ENCODE results near the gene ARIH2.

ARIH2 gene

GRCh38 chr3:48918388-48919214, at the start of gene ARIH2:
TSS of gene ARIH2 (plus strand) at chr3:48918842. CDS start at chr3:48927559, 8,717 bp downstream.
- peak; percentile 94 for DNase-seq (ENCODE audit: low read depth)
- TF ChIP-seq, protein P1, sequence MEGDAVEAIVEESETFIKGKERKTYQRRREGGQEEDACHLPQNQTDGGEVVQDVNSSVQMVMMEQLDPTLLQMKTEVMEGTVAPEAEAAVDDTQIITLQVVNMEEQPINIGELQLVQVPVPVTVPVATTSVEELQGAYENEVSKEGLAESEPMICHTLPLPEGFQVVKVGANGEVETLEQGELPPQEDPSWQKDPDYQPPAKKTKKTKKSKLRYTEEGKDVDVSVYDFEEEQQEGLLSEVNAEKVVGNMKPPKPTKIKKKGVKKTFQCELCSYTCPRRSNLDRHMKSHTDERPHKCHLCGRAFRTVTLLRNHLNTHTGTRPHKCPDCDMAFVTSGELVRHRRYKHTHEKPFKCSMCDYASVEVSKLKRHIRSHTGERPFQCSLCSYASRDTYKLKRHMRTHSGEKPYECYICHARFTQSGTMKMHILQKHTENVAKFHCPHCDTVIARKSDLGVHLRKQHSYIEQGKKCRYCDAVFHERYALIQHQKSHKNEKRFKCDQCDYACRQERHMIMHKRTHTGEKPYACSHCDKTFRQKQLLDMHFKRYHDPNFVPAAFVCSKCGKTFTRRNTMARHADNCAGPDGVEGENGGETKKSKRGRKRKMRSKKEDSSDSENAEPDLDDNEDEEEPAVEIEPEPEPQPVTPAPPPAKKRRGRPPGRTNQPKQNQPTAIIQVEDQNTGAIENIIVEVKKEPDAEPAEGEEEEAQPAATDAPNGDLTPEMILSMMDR (IDR thresholded peaks at IDR 0.05; ENCODE audit: low read length, missing control alignments) = no peak
- peak within 1 kb of the TSS; percentile 75 for H3K4me3 ChIP-seq (replicated peaks; ENCODE audit: low read depth, low read length)

- H3K4me3 ChIP-seq (replicated peaks; ENCODE audit: low read depth, low read length) = no peak overlapping the region
These were observed 41.0 kb upstream of the ARIH2 start for GRCh38 chr3:48877671-48878070.

DNA sequence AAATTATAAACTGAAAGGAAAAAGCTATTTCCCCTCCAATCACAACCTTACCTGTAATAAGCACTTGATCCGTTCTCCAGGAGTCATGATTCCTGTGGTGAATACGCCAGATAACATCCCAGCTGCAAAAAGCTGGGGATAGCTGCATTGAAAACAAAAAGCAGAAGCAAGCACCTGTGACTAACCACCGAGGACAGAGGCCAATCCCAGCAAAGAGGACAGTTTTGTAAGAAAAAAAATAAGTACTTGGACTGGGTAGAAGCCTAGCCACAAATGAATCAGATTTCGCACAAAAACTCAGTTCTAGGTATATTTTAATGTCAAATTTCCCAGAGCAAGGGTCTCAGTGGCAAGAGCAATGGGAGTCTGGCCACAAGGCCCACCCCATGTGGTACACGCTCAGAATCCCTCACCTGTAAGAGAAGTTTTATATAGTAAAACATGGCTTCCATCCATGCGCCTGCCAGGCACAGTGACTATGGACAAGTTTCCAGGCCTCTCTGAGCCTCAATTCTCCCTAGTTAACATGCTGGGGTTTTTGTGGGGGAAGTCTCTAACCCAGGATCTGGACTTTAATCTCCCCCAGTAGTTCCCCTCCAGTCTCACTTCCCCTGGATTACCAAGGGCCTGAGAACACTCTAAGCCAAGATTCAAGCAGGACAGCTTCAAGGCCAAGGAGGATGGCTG, 39.2 kb upstream of the ARIH2 start:
- no peak overlapping the region for H3K4me3 ChIP-seq (replicated peaks; ENCODE audit: low read depth, low read length)
- no peak for DNase-seq (ENCODE audit: low read depth)
- TF ChIP-seq, protein P1 (IDR thresholded peaks at IDR 0.05; ENCODE audit: low read length, missing control alignments) = no peak

More at GRCh38 chr3:48877671-48878070, 41.0 kb upstream of the ARIH2 start:
- DNase-seq (ENCODE audit: low read depth) = no peak
- TF ChIP-seq, protein P1 (IDR thresholded peaks at IDR 0.05; ENCODE audit: low read length, missing control alignments) = no peak

GRCh38 chr3:48879994-48880377, 38.7 kb upstream of the ARIH2 start:
- DNase-seq (ENCODE audit: low read depth) = no peak
- TF ChIP-seq, protein P1 (IDR thresholded peaks at IDR 0.05; ENCODE audit: low read length, missing control alignments) = no peak

DNA sequence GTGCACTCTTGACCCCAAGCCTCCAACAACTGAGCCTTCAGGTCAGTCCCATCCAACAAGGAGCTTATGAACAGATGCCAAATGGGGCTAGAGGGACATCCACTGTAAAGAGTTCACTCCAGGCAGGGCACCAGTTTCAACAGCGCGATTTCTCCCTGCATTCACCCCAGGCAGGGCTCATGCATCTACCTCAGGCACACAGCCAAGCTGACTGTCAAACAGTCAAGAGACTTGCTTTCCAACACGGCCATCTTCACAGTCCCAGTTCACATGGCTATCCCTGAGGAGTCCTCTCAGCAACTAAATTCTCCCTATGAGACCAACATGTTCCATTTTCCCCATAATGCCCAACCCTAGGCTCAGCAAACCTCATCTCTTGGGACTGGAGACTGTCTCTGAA, 37.6 kb upstream of the ARIH2 start:
- TF ChIP-seq, protein P1 (IDR thresholded peaks at IDR 0.05; ENCODE audit: low read length, missing control alignments) = no peak
- no peak overlapping the region for H3K4me3 ChIP-seq (replicated peaks; ENCODE audit: low read depth, low read length)
- no peak for DNase-seq (ENCODE audit: low read depth)

More at GRCh38 chr3:48879994-48880377, 38.7 kb upstream of the ARIH2 start:
- no peak overlapping the region for H3K4me3 ChIP-seq (replicated peaks; ENCODE audit: low read depth, low read length)

GRCh38 chr3:48881652-48882114, 37.0 kb upstream of the ARIH2 start:
- TF ChIP-seq, protein P1 (IDR thresholded peaks at IDR 0.05; ENCODE audit: low read length, missing control alignments) = no peak
- DNase-seq (ENCODE audit: low read depth) = no peak

More at GRCh38 chr3:48881652-48882114, 37.0 kb upstream of the ARIH2 start:
- no peak overlapping the region for H3K4me3 ChIP-seq (replicated peaks; ENCODE audit: low read depth, low read length)
